ENCODE measurements around the gene POGK.

Gene POGK

GRCh38 chr1:166839600-166840308, 479 bp downstream of the POGK start:
- no peaks in the 10 kb centered on the region; the same call in 1 of the 2 replicates for H3K27me3 ChIP-seq
- peaks cover 40% of the 10 kb centered on the region for H3K36me3 ChIP-seq
- H3K4me3 ChIP-seq (ENCODE audit: low read depth, low read length), result peak overlapping the region; percentile 76
- peaks cover 6% of the 10 kb centered on the region for H3K4me1 ChIP-seq
- H3K9me3 ChIP-seq, result no peaks in the 10 kb centered on the region
- peak; percentile 65 for DNase-seq
- TF ChIP-seq, protein P1, sequence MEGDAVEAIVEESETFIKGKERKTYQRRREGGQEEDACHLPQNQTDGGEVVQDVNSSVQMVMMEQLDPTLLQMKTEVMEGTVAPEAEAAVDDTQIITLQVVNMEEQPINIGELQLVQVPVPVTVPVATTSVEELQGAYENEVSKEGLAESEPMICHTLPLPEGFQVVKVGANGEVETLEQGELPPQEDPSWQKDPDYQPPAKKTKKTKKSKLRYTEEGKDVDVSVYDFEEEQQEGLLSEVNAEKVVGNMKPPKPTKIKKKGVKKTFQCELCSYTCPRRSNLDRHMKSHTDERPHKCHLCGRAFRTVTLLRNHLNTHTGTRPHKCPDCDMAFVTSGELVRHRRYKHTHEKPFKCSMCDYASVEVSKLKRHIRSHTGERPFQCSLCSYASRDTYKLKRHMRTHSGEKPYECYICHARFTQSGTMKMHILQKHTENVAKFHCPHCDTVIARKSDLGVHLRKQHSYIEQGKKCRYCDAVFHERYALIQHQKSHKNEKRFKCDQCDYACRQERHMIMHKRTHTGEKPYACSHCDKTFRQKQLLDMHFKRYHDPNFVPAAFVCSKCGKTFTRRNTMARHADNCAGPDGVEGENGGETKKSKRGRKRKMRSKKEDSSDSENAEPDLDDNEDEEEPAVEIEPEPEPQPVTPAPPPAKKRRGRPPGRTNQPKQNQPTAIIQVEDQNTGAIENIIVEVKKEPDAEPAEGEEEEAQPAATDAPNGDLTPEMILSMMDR (IDR thresholded peaks at IDR 0.05; ENCODE audit: low read depth, low read length), result peak; percentile 38; the same call in 1 of the 2 replicates

DNA sequence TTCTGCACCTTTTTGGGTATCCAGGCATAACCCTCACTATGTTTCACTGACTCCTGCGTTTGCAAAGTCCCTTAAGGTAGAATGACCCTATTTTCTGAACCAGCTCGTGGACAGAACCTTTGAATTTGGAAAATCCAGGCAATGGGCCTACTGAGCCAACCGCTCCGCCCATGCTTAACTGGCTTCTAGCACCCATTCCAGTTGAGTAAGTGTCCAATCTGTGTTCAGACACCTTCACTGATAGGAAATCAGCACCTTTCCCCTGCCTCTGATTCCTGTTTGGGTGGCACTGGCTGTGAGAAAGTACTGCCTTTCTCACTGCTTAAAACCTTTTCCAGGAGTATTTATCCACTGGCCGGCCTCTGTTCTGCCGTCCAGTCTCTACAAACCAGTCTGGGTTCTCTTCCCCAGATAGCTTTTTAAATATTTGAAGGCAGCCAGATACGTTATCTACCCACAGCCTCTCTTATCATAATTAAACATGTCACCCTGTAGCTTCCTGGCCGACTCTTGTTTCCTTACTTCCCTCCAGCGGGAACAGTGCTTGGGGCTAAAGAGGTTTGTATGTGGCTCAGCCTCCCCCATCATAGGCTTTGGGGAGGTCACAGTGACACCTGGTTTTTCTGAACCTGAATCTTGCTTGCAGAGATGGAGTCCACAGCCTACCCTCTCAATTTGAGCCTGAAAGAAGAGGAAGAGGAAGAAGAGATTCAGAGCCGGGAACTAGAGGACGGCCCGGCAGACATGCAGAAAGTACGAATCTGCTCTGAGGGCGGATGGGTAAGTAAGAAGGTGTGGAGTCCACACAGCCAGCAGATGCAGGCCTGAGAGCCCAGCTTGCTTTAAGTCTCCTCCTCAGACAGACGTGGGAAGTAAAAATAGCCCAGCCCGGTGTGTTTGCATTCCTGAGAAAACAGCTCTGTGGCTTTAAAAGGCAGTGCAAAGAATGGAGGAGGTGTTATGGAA, 1.3 kb downstream of the POGK start:
- no peak for DNase-seq
- H3K4me1 ChIP-seq, result peaks cover 6% of the 10 kb centered on the region
- TF ChIP-seq, protein P1 (IDR thresholded peaks at IDR 0.05; ENCODE audit: low read depth, low read length), result no peak

GRCh38 chr1:166843322-166843721, 4.0 kb downstream of the POGK start:
- Histone ChIP-seq H3K9me3 (no peaks in the 10 kb centered on the region), H3K36me3 (peaks cover 71% of the 10 kb centered on the region), H3K27me3 (no peaks in the 10 kb centered on the region; the same call in 1 of the 2 replicates), H3K4me3 (ENCODE audit: low read depth, low read length) (no peak overlapping the region), H3K4me1 (peaks cover 6% of the 10 kb centered on the region)
- no peak for DNase-seq
- TF ChIP-seq, protein P1 (IDR thresholded peaks at IDR 0.05; ENCODE audit: low read depth, low read length), result no peak

More for the DNA sequence above, 1.3 kb downstream of the POGK start:
- no peaks in the 10 kb centered on the region for H3K9me3 ChIP-seq
- peak overlapping the region; percentile 76 for H3K4me3 ChIP-seq (ENCODE audit: low read depth, low read length)
- H3K36me3 ChIP-seq, result peaks cover 46% of the 10 kb centered on the region
- H3K27me3 ChIP-seq, result no peaks in the 10 kb centered on the region; the same call in 1 of the 2 replicates

- no peaks in the 10 kb centered on the region for H3K9me3 ChIP-seq
- TF ChIP-seq, protein P1 (IDR thresholded peaks at IDR 0.05; ENCODE audit: low read depth, low read length), result no peak
- DNase-seq, result no peak
- peaks cover 6% of the 10 kb centered on the region for H3K4me1 ChIP-seq
- no peak overlapping the region for H3K4me3 ChIP-seq (ENCODE audit: low read depth, low read length)
- H3K27me3 ChIP-seq, result no peaks in the 10 kb centered on the region; the same call in 1 of the 2 replicates
- peaks cover 77% of the 10 kb centered on the region for H3K36me3 ChIP-seq
These were observed 4.7 kb downstream of the POGK start for GRCh38 chr1:166843769-166844596.

GRCh38 chr1:166844791-166845190, 5.5 kb downstream of the POGK start:
- Histone ChIP-seq H3K36me3 (peaks cover 86% of the 10 kb centered on the region), H3K9me3 (no peaks in the 10 kb centered on the region), H3K4me1 (peaks cover 6% of the 10 kb centered on the region), H3K27me3 (no peaks in the 10 kb centered on the region; the same call in 1 of the 2 replicates), H3K4me3 (ENCODE audit: low read depth, low read length) (no peak overlapping the region)
- TF ChIP-seq, protein P1 (IDR thresholded peaks at IDR 0.05; ENCODE audit: low read depth, low read length), result no peak
- DNase-seq, result no peak

All from BE2C (cell line).